ENCODE results near the gene TAP1.
A peak's percentile ranks its signal among the peaks of the same experiment; 100 is the strongest.

TAP1 gene

DNA sequence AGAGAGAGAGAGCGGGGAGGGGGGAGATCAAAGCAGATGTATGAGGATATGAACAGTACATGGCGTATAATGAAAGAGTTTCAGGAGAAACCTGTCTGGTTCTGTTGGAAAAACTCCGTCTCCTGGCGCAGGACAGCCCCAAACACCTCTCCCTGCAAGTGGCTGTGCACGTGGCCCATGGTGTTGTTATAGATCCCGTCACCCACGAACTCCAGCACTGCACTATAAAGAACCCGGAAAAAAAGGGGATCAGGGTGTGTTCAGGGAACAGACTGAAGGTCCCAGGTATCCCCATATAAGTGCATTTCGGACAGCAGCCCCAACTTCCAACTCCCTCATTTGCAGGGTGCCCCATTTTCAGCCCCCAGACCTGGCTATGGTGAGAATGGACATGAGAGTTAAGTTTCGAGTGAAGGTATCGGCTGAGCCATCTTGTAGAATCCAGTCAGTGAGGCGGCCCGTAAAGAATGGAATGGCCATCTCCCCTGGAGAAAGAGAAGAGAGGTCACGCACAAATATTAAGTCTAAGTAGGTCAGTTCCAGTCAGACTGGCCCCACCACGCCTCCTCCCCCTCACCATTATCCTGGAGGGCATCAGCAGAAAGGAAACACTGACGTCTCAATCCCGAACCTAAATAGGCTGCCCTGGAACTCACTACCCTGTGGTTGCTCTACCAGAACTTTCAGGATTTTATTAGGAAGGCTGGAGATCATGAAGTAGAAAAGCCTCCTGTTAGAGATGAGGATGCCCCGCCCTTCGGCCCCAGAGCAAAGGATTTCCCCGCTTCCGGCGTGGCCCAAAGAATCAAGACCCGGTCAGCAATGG, 1.3 kb downstream of the TAP1 start:
- DNase-seq (ENCODE audit: low read depth in 1 of 2, low spot score in 1 of 2): no peak
- TF ChIP-seq, protein P1, sequence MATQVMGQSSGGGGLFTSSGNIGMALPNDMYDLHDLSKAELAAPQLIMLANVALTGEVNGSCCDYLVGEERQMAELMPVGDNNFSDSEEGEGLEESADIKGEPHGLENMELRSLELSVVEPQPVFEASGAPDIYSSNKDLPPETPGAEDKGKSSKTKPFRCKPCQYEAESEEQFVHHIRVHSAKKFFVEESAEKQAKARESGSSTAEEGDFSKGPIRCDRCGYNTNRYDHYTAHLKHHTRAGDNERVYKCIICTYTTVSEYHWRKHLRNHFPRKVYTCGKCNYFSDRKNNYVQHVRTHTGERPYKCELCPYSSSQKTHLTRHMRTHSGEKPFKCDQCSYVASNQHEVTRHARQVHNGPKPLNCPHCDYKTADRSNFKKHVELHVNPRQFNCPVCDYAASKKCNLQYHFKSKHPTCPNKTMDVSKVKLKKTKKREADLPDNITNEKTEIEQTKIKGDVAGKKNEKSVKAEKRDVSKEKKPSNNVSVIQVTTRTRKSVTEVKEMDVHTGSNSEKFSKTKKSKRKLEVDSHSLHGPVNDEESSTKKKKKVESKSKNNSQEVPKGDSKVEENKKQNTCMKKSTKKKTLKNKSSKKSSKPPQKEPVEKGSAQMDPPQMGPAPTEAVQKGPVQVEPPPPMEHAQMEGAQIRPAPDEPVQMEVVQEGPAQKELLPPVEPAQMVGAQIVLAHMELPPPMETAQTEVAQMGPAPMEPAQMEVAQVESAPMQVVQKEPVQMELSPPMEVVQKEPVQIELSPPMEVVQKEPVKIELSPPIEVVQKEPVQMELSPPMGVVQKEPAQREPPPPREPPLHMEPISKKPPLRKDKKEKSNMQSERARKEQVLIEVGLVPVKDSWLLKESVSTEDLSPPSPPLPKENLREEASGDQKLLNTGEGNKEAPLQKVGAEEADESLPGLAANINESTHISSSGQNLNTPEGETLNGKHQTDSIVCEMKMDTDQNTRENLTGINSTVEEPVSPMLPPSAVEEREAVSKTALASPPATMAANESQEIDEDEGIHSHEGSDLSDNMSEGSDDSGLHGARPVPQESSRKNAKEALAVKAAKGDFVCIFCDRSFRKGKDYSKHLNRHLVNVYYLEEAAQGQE (IDR thresholded peaks at IDR 0.05; ENCODE audit: insufficient replicate concordance, low read depth): no peak
- TF ChIP-seq POLR2AphosphoS5 (IDR thresholded peaks at IDR 0.05; ENCODE audit: low read depth) (no peak), GABPA (IDR thresholded peaks at IDR 0.05; ENCODE audit: low read depth) (no peak), SPI1 (IDR thresholded peaks at IDR 0.05; ENCODE audit: borderline replicate concordance, low read depth) (no peak)
- TF ChIP-seq, protein P2, sequence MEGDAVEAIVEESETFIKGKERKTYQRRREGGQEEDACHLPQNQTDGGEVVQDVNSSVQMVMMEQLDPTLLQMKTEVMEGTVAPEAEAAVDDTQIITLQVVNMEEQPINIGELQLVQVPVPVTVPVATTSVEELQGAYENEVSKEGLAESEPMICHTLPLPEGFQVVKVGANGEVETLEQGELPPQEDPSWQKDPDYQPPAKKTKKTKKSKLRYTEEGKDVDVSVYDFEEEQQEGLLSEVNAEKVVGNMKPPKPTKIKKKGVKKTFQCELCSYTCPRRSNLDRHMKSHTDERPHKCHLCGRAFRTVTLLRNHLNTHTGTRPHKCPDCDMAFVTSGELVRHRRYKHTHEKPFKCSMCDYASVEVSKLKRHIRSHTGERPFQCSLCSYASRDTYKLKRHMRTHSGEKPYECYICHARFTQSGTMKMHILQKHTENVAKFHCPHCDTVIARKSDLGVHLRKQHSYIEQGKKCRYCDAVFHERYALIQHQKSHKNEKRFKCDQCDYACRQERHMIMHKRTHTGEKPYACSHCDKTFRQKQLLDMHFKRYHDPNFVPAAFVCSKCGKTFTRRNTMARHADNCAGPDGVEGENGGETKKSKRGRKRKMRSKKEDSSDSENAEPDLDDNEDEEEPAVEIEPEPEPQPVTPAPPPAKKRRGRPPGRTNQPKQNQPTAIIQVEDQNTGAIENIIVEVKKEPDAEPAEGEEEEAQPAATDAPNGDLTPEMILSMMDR (IDR thresholded peaks at IDR 0.05; ENCODE audit: insufficient read depth, low read length): no peak
- Histone ChIP-seq H3K4me3 (replicated peaks; ENCODE audit: insufficient read depth, low read length) (peak overlapping the region; percentile 73), H3K27me3 (ENCODE audit: insufficient read depth, poor library complexity, severe bottlenecking) (no peaks in the 10 kb centered on the region), H3K27ac (replicated peaks) (no peak overlapping the region; the same call in 1 of the 2 replicates)

DNA sequence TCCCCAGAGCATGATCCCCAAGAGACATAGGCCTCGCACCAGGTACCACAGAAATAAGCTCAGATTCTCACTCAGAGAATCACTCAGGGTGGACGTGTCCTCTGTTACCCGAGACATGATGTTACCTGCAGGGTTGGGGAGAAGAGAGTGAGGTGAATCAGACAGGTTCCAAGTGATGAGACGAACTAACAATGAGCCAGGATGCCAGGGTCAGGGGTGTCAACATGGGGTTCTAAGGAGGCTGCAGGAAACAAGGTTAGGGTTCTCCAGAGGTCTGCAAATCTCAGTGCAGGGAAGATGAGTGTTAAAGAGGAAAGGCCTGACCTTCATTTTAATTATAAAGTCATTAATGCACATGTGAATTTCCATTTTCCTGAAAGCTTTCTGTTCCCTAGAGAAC, 2.5 kb downstream of the TAP1 start:
- Histone ChIP-seq H3K27me3 (ENCODE audit: insufficient read depth, poor library complexity, severe bottlenecking) (no peaks in the 10 kb centered on the region), H3K4me3 (replicated peaks; ENCODE audit: insufficient read depth, low read length) (no peak overlapping the region), H3K27ac (replicated peaks) (no peak overlapping the region)
- no peak for TF ChIP-seq POLR2AphosphoS5 (IDR thresholded peaks at IDR 0.05; ENCODE audit: low read depth)
- TF ChIP-seq, protein P1 (IDR thresholded peaks at IDR 0.05; ENCODE audit: insufficient replicate concordance, low read depth): no peak
- TF ChIP-seq SPI1 (IDR thresholded peaks at IDR 0.05; ENCODE audit: borderline replicate concordance, low read depth): no peak
- TF ChIP-seq, protein P2 (IDR thresholded peaks at IDR 0.05; ENCODE audit: insufficient read depth, low read length): no peak
- TF ChIP-seq GABPA (IDR thresholded peaks at IDR 0.05; ENCODE audit: low read depth): no peak
- no peak for DNase-seq (ENCODE audit: low read depth in 1 of 2, low spot score in 1 of 2)

GRCh38 chr6:32849126-32849525, 4.4 kb downstream of the TAP1 start:
- Histone ChIP-seq H3K27ac (replicated peaks) (no peak overlapping the region), H3K4me3 (replicated peaks; ENCODE audit: insufficient read depth, low read length) (no peak overlapping the region), H3K27me3 (ENCODE audit: insufficient read depth, poor library complexity, severe bottlenecking) (no peaks in the 10 kb centered on the region)
- TF ChIP-seq, protein P1 (IDR thresholded peaks at IDR 0.05; ENCODE audit: insufficient replicate concordance, low read depth): no peak
- no peak for TF ChIP-seq POLR2AphosphoS5 (IDR thresholded peaks at IDR 0.05; ENCODE audit: low read depth)
- TF ChIP-seq SPI1 (IDR thresholded peaks at IDR 0.05; ENCODE audit: borderline replicate concordance, low read depth): no peak
- TF ChIP-seq GABPA (IDR thresholded peaks at IDR 0.05; ENCODE audit: low read depth): no peak
- TF ChIP-seq, protein P2 (IDR thresholded peaks at IDR 0.05; ENCODE audit: insufficient read depth, low read length): no peak
- DNase-seq (ENCODE audit: low read depth in 1 of 2, low spot score in 1 of 2): no peak
